Measurements from ENCODE around the gene RPL29.
A peak's percentile ranks its signal among the peaks of the same experiment; 100 is the strongest.

The RPL29 gene

DNA sequence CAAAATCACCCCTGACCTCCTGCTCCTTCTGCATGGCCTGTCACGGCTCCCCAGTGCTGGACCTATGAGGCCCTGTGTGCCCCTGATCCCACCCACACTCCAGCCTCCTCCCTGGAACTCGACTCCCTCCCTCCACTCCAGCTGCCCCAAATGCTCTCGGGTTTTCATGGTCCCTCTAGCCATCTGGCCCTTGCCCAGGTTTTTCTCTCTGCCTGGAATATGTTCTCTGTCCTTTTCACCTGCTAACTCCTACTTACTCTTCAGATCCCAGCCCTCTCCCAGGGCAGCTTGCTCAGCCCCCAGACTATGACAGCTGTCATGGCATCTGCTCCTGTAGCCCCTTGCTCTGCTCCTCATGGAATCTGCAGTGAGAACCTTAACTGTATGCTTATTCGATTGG is 30.3 kb upstream of the RPL29 start:
- no peak for DNase-seq (ENCODE audit: low read depth)
- TF ChIP-seq, protein P1, sequence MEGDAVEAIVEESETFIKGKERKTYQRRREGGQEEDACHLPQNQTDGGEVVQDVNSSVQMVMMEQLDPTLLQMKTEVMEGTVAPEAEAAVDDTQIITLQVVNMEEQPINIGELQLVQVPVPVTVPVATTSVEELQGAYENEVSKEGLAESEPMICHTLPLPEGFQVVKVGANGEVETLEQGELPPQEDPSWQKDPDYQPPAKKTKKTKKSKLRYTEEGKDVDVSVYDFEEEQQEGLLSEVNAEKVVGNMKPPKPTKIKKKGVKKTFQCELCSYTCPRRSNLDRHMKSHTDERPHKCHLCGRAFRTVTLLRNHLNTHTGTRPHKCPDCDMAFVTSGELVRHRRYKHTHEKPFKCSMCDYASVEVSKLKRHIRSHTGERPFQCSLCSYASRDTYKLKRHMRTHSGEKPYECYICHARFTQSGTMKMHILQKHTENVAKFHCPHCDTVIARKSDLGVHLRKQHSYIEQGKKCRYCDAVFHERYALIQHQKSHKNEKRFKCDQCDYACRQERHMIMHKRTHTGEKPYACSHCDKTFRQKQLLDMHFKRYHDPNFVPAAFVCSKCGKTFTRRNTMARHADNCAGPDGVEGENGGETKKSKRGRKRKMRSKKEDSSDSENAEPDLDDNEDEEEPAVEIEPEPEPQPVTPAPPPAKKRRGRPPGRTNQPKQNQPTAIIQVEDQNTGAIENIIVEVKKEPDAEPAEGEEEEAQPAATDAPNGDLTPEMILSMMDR (conservative IDR thresholded peaks at IDR 0.05; ENCODE audit: control insufficient read depth, insufficient read depth, low read depth, low read length): no peak
- no peak overlapping the region for H3K4me3 ChIP-seq (ENCODE audit: control insufficient read depth, low read depth, low read length)

DNA sequence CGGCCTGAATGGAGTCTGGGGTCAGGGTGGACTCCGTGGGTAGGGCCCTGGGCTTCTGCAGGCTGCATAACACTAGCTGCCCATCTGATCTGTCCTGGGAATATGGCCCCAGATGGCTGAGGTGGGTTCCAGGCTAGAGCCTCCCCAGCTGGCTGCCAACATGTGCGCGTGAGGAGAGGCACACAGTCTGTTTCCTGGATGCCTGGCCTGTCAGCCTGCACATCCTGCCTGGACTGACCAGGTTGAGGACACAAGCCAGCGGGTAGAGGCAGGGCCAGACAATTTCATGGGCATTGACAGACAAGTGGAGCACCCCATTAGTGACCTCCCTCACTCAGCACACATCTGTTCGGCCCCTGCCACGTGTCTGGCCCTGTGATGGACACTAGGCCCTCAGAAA is 29.8 kb upstream of the RPL29 start:
- H3K4me3 ChIP-seq (ENCODE audit: control insufficient read depth, low read depth, low read length): no peak overlapping the region
- TF ChIP-seq, protein P1 (conservative IDR thresholded peaks at IDR 0.05; ENCODE audit: control insufficient read depth, insufficient read depth, low read depth, low read length): no peak
- no peak for DNase-seq (ENCODE audit: low read depth)

DNA sequence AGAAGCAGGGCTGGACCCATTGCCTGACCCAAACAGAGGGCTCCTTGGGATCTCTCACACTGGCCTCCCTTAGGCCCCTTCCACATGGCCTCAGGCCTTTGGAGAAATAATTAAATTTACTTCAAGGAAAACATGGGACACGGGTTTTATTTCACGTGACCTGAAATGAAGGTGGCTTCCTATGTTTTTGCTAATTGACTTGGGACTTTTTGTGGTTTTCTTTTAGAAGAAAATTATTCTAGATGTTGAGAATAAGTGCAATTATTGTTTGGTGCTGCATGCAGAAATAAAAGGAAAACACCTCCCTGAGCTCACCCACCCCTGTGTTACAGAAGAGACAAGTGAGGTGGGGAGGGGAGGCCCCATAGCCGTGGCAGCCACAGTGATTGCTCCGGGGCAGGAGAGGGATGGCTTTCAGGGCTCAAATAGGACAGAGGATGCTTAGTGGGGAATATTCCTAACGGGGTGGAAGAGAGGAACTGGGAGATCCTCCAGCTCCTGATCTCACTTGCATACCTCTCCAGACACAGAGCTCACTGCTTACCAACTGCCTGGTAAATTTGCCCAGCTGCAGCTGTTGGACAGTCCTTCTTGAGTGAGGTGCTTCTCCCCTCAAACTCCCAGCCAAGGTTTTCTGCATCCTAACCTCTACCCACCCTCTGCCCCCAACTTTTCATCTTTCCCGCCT is 29.2 kb upstream of the RPL29 start:
- no peak for DNase-seq (ENCODE audit: low read depth)
- TF ChIP-seq, protein P1 (conservative IDR thresholded peaks at IDR 0.05; ENCODE audit: control insufficient read depth, insufficient read depth, low read depth, low read length): no peak
- H3K4me3 ChIP-seq (ENCODE audit: control insufficient read depth, low read depth, low read length): no peak overlapping the region

DNA sequence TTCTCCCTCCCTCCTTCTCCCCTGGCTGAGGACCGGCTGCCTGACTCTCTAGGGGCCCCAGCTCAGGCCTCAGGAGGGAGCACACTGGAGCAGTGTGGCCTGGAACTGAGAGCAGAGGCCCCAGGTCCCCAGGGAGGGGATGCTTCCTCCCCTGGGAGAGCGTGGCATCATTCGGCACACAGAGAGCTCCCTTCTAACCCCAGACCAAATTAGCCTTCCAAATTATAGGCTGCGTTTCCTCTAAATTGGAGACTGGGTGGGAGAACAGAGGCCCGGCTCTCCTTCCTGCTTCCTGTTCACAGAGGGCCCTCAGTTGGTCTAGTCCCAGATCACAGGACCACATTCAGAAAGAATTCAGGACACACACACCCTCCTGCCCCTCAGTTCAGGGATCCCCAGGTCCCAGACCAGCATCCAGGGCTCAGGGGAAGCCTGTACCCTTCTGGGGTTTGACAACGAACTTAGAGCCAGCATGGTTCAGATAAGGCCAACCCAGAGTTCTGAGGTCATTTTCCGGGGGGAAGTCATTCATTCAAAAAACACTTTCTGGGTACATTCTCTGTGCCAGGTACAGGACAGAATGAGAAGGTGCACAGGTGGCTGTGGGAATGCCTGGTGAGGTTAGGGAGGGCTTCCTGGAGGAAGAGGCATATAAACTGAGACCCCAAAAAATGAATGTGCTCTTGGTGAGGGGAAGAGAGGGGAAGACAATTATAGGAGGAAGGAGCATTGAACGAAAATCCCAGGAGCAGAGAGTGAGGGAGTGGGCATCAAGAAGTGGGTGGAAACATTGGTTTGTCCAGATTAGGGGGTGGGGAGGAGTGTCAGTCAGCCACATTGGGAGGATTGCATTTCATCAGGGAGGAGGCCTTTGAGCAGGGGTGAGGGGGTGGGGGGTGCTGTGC is 28.4 kb upstream of the RPL29 start:
- no peak for DNase-seq (ENCODE audit: low read depth)
- TF ChIP-seq, protein P1 (conservative IDR thresholded peaks at IDR 0.05; ENCODE audit: control insufficient read depth, insufficient read depth, low read depth, low read length): no peak
- H3K4me3 ChIP-seq (ENCODE audit: control insufficient read depth, low read depth, low read length): no peak overlapping the region

DNA sequence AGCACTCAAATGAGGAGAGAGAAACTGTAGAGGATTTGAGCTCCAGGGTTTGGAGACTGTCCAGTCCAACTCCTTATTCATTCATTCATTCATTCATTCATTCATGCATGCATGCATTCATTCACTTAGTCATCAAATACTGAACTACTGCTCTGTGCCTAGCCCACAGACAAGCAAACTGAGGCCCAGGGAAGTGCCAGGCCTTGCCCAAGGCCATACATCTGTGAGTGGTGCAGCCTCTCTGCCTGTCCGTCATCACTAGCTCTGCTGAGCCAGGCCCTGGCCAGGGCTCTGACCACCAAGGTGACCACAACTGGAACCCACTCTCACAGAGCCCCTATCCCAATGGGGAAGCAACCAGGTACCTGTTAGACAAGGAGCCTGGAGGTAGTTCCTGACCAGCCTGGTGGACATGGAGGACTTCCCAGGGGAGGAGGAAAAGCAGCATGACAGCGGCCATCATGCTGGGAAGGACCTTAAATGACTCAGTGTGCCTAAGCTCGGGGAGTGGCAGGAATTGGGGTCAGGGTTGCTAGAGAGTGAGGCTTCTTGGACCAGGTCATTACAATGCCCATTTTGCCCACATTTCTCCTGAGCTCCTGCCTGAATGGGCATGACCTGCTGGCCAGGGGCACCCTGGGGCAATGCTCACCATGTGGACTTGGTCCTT is 27.5 kb upstream of the RPL29 start:
- H3K4me3 ChIP-seq (ENCODE audit: control insufficient read depth, low read depth, low read length): no peak overlapping the region
- DNase-seq (ENCODE audit: low read depth): no peak
- TF ChIP-seq, protein P1 (conservative IDR thresholded peaks at IDR 0.05; ENCODE audit: control insufficient read depth, insufficient read depth, low read depth, low read length): no peak

DNA sequence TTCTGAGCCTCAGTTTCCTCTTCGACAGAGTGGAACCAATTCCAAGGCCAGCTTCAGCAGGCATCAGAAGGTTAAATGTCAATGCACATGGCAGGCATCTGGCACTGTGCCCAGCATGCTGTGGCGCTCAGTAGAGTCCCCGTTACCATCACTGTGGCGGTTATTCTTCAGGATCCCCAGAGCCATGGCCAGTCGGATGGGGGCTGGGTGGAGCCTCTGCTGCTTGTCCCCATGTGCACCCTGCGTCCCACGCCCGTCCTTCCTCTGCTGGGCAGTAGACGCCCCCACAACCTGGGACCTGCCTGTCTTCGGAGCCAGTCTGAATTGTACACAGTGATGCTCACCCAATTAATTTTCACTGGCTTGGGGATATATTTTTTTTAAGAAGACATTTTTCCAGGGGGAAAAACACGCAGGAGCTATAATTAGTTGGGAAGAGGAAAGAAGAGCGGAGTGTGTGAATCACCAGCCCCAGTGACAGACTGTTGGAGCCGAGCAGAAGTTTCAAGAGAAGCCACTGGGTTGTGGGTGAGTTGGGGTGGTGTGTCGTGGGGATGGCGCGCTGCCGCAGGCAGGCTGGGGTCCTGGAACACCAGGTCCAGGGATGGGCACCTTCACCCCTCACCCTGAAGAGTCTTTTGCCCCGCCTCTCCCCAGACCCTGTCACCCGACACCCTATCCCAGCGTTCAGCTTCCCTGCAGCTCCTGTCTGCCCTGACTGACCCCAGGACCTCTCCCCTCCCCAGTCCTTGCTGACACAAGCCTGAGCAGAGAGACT is 26.8 kb upstream of the RPL29 start:
- TF ChIP-seq, protein P1 (conservative IDR thresholded peaks at IDR 0.05; ENCODE audit: control insufficient read depth, insufficient read depth, low read depth, low read length): no peak
- H3K4me3 ChIP-seq (ENCODE audit: control insufficient read depth, low read depth, low read length): no peak overlapping the region
- peak; percentile 29 for DNase-seq (ENCODE audit: low read depth)
